ENCODE measurements around the gene EPB41L4B. TPM values are rescaled to one million over a fixed set of nuclear protein-coding genes. Genes with fewer than 3 reads are reported as not detected.

The EPB41L4B gene
- total and polyA plus RNA-seq, 2 donors (not counting 1 experiment from before 2014, with no cell fraction given): 0.56 to 2.8 TPM

DNA sequence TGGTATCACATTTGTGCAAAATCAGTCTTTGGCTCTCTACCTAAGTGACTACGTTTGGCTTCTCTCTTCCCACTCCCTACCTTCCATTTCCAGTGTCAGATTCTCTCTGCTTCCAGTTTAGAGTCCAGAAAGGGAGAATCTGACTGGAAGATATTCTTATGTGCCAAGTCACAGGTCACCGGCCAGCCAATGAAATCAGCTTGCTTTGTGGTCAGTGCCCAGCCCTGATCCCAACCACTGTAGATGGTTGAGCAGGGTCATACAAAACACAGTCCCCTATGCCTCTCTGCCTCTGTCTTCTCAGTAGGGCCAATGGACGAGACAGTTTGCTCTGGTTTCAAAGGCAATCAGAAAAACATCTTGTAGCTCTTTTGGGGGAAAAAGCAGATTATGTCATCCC, 15.6 kb upstream of the EPB41L4B start:
- no peaks in the 10 kb centered on the region for H3K4me1 ChIP-seq (ENCODE audit: control insufficient read depth, extremely low read depth, insufficient read depth, low read length)
- no peak for DNase-seq (ENCODE audit: low read depth in 2 of 2)
- no peaks in the 10 kb centered on the region for H3K9me3 ChIP-seq (ENCODE audit: control insufficient read depth, insufficient read depth, low read depth, low read length)
- no peak overlapping the region for H3K4me2 ChIP-seq (ENCODE audit: extremely low read depth, insufficient read depth, low read length)
- H3K79me2 ChIP-seq (ENCODE audit: control insufficient read depth, insufficient read depth, low read length): no peaks in the 10 kb centered on the region
- H4K20me1 ChIP-seq (ENCODE audit: control insufficient read depth, extremely low read depth, insufficient read depth, low read length): no peaks in the 10 kb centered on the region
- H3K9ac ChIP-seq (ENCODE audit: insufficient read depth, low read length): no peak overlapping the region
- no peak overlapping the region for H3K4me3 ChIP-seq (replicated peaks in 1 of 4; ENCODE audit: control extremely low read depth in 1 of 4, insufficient read depth in 1 of 4, low read depth in 3 of 4, low read length in 4 of 4)
- H3K27ac ChIP-seq (ENCODE audit: insufficient read depth, low read length): no peak overlapping the region
- peaks cover 6% of the 10 kb centered on the region for H3K27me3 ChIP-seq (ENCODE audit: control insufficient read depth, insufficient read depth, low read length)
- TF ChIP-seq EZH2 (IDR thresholded peaks at IDR 0.05; ENCODE audit: low read length, missing control alignments): no peak
- TF ChIP-seq, protein P1, sequence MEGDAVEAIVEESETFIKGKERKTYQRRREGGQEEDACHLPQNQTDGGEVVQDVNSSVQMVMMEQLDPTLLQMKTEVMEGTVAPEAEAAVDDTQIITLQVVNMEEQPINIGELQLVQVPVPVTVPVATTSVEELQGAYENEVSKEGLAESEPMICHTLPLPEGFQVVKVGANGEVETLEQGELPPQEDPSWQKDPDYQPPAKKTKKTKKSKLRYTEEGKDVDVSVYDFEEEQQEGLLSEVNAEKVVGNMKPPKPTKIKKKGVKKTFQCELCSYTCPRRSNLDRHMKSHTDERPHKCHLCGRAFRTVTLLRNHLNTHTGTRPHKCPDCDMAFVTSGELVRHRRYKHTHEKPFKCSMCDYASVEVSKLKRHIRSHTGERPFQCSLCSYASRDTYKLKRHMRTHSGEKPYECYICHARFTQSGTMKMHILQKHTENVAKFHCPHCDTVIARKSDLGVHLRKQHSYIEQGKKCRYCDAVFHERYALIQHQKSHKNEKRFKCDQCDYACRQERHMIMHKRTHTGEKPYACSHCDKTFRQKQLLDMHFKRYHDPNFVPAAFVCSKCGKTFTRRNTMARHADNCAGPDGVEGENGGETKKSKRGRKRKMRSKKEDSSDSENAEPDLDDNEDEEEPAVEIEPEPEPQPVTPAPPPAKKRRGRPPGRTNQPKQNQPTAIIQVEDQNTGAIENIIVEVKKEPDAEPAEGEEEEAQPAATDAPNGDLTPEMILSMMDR (conservative IDR thresholded peaks at IDR 0.05 in 1 of 2, IDR thresholded peaks at IDR 0.05 in 1 of 2; ENCODE audit: low read depth in 1 of 2, low read length in 2 of 2): no peak
- H2AFZ ChIP-seq (ENCODE audit: low read length): no peak overlapping the region
- no peaks in the 10 kb centered on the region for H3K36me3 ChIP-seq (ENCODE audit: control insufficient read depth, insufficient read depth, low read length)

DNA sequence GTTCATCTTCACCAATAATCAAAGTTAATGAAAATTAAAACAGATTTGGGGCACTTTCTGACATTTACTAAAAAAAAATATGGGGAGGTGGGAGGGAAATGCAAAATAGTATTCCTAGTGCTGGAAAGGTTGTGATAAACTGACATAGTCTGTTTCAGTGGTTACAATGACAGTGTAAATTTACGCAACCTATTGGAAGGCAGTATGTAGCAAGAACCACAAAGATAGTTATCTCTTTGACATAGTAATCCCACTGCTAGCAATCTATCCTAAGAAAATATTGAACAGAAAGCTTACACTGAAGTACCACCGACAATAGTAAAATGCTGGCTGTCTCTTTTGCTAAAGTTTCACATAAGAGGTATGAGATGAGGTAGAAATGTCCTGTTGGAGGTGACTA, 15.1 kb upstream of the EPB41L4B start:
- Histone ChIP-seq H2AFZ (ENCODE audit: low read length) (no peak overlapping the region), H3K9ac (ENCODE audit: insufficient read depth, low read length) (no peak overlapping the region), H3K27me3 (ENCODE audit: control insufficient read depth, insufficient read depth, low read length) (peaks cover 6% of the 10 kb centered on the region), H3K4me3 (replicated peaks in 1 of 4; ENCODE audit: control extremely low read depth in 1 of 4, insufficient read depth in 1 of 4, low read depth in 3 of 4, low read length in 4 of 4) (no peak overlapping the region), H3K9me3 (ENCODE audit: control insufficient read depth, insufficient read depth, low read depth, low read length) (no peaks in the 10 kb centered on the region), H3K27ac (ENCODE audit: insufficient read depth, low read length) (no peak overlapping the region), H3K36me3 (ENCODE audit: control insufficient read depth, insufficient read depth, low read length) (no peaks in the 10 kb centered on the region), H3K4me1 (ENCODE audit: control insufficient read depth, extremely low read depth, insufficient read depth, low read length) (no peaks in the 10 kb centered on the region), H3K79me2 (ENCODE audit: control insufficient read depth, insufficient read depth, low read length) (no peaks in the 10 kb centered on the region), H4K20me1 (ENCODE audit: control insufficient read depth, extremely low read depth, insufficient read depth, low read length) (no peaks in the 10 kb centered on the region), H3K4me2 (ENCODE audit: extremely low read depth, insufficient read depth, low read length) (no peak overlapping the region)
- TF ChIP-seq, protein P1 (conservative IDR thresholded peaks at IDR 0.05 in 1 of 2, IDR thresholded peaks at IDR 0.05 in 1 of 2; ENCODE audit: low read depth in 1 of 2, low read length in 2 of 2): no peak
- no peak for TF ChIP-seq EZH2 (IDR thresholded peaks at IDR 0.05; ENCODE audit: low read length, missing control alignments)
- DNase-seq (ENCODE audit: low read depth in 2 of 2): no peak

DNA sequence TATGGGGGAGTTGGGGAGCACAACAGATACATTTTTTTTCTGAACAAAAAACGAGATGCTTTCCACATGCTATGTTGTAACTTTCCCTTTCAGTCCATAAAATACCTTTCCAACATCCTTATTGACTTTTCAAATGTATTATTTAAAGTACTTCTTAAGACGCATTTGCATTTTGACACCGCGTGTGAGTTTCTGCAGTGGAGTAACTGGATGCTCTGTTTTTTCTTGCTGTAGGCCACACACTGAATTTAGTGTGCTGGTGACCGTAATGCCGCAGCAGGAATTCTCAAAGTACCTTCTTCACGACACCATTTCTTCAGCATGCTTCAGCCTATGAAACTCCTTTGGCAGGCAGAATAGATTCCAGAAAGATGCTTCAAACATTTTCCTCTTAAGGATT, 14.3 kb upstream of the EPB41L4B start:
- Histone ChIP-seq H3K27ac (ENCODE audit: insufficient read depth, low read length) (no peak overlapping the region), H3K27me3 (ENCODE audit: control insufficient read depth, insufficient read depth, low read length) (peaks cover 6% of the 10 kb centered on the region), H3K4me2 (ENCODE audit: extremely low read depth, insufficient read depth, low read length) (no peak overlapping the region), H2AFZ (ENCODE audit: low read length) (no peak overlapping the region), H3K9me3 (ENCODE audit: control insufficient read depth, insufficient read depth, low read depth, low read length) (no peaks in the 10 kb centered on the region), H3K36me3 (ENCODE audit: control insufficient read depth, insufficient read depth, low read length) (no peaks in the 10 kb centered on the region), H4K20me1 (ENCODE audit: control insufficient read depth, extremely low read depth, insufficient read depth, low read length) (no peaks in the 10 kb centered on the region), H3K79me2 (ENCODE audit: control insufficient read depth, insufficient read depth, low read length) (no peaks in the 10 kb centered on the region), H3K4me1 (ENCODE audit: control insufficient read depth, extremely low read depth, insufficient read depth, low read length) (no peaks in the 10 kb centered on the region), H3K4me3 (replicated peaks in 1 of 4; ENCODE audit: control extremely low read depth in 1 of 4, insufficient read depth in 1 of 4, low read depth in 3 of 4, low read length in 4 of 4) (no peak overlapping the region), H3K9ac (ENCODE audit: insufficient read depth, low read length) (no peak overlapping the region)
- no peak for DNase-seq (ENCODE audit: low read depth in 2 of 2)
- TF ChIP-seq EZH2 (IDR thresholded peaks at IDR 0.05; ENCODE audit: low read length, missing control alignments): no peak
- TF ChIP-seq, protein P1 (conservative IDR thresholded peaks at IDR 0.05 in 1 of 2, IDR thresholded peaks at IDR 0.05 in 1 of 2; ENCODE audit: low read depth in 1 of 2, low read length in 2 of 2): no peak
